Esophagus (tissue), 2 donors: Measurements from ENCODE around the gene SGCA. TPM values are rescaled to one million over a fixed set of nuclear protein-coding genes. Genes with fewer than 3 reads are reported as not detected.

ENCODE experiments used
- H3K27ac ChIP-seq, 2 donors: one replicate each; pipeline ENCODE4 v1.5.1; 2013; ENCODE audit warnings: low read depth in 2 of 2, mild to moderate bottlenecking in 2 of 2, inconsistent platforms in 1 of 2, low read length in 1 of 2, moderate library complexity in 1 of 2
- H3K27me3 ChIP-seq, 2 donors: one replicate each; pipeline ENCODE4 v1.6.1; 2013; ENCODE audit warnings: low read length in 2 of 2, control low read depth in 1 of 2, mild to moderate bottlenecking in 1 of 2; ENCODE audit not compliant: insufficient read depth in 2 of 2, control insufficient read depth in 1 of 2
- H3K36me3 ChIP-seq, 2 donors: one replicate each; pipeline ENCODE4 v1.6.1; 2013; ENCODE audit warnings: low read length in 1 of 2; ENCODE audit not compliant: control insufficient read depth in 2 of 2, insufficient read depth in 2 of 2
- H3K4me1 ChIP-seq, 2 donors: one replicate each; pipeline ENCODE4 v1.6.1; 2013; ENCODE audit warnings: low read length in 1 of 2; ENCODE audit not compliant: control insufficient read depth in 2 of 2, insufficient read depth in 2 of 2
- H3K4me3 ChIP-seq, 2 donors: one replicate each; pipeline ENCODE4 v1.5.1; 2013; ENCODE audit warnings: low read length in 2 of 2, mild to moderate bottlenecking in 2 of 2, low read depth in 1 of 2, moderate library complexity in 1 of 2
- H3K9me3 ChIP-seq, 2 donors: one replicate each; pipeline ENCODE4 v1.6.1; 2013; ENCODE audit warnings: mild to moderate bottlenecking in 2 of 2, low read depth in 1 of 2, low read length in 1 of 2, moderate library complexity in 1 of 2; ENCODE audit not compliant: control insufficient read depth in 2 of 2, insufficient read depth in 1 of 2
- WGBS, 2 donors: extraction: QIAGEN DNeasy Blood & Tissue Kit; methylation state at CpG; one replicate each; pipeline ENCODE4 v1.1.7; 2013; 5-methylcytosine and 5-hydroxymethylcytosine counted together
- polyA plus RNA-seq, 2 donors: library from polyadenylated mRNA; stranded (reverse); fragments of 200-250 nt; gene quantifications; one replicate each; pipeline ENCODE4 v1.2.3, GENCODE V29; 2013
- donor health status: healthy with polysubstance abuse.
- donor health status: Bipolar disorder and iron deficiency.

The SGCA gene
- polyA plus RNA-seq, 2 donors: 7.1 to 10.0 TPM

- Histone ChIP-seq H3K9me3 (no peaks in the 10 kb centered on the region), H3K4me1 (no peaks in the 10 kb centered on the region), H3K4me3 (no peak overlapping the region), H3K27me3 (no peaks in the 10 kb centered on the region), H3K27ac (no peak overlapping the region), H3K36me3 (peaks cover 11 to 51% of the 10 kb centered on the region in 2 donors)
- 69 to 71% methylated on average over 15 to 16 of the region's 16 CpGs for WGBS, 2 donors
These were observed 31.3 kb upstream of the SGCA start for GRCh38 chr17:50134206-50135110.

GRCh38 chr17:50135316-50136095 is 30.3 kb upstream of the SGCA start:
- 84% methylated on average over 16 of the region's 16 CpGs for WGBS, 2 donors
- Histone ChIP-seq H3K27me3 (no peaks in the 10 kb centered on the region), H3K9me3 (no peaks in the 10 kb centered on the region), H3K4me1 (no peaks in the 10 kb centered on the region), H3K4me3 (no peak overlapping the region), H3K27ac (no peak overlapping the region), H3K36me3 (peaks cover 13 to 59% of the 10 kb centered on the region in 2 donors)

- 90 to 93% methylated on average over 11 of the region's 11 CpGs for WGBS, 2 donors
- H3K4me3 ChIP-seq: no peak overlapping the region
- H3K36me3 ChIP-seq: peaks cover 18 to 65% of the 10 kb centered on the region in 2 donors
- H3K27me3 ChIP-seq: no peaks in the 10 kb centered on the region
- no peaks in the 10 kb centered on the region for H3K4me1 ChIP-seq
- no peaks in the 10 kb centered on the region for H3K9me3 ChIP-seq
- no peak overlapping the region for H3K27ac ChIP-seq
These were observed 29.6 kb upstream of the SGCA start for GRCh38 chr17:50136096-50136687.

DNA sequence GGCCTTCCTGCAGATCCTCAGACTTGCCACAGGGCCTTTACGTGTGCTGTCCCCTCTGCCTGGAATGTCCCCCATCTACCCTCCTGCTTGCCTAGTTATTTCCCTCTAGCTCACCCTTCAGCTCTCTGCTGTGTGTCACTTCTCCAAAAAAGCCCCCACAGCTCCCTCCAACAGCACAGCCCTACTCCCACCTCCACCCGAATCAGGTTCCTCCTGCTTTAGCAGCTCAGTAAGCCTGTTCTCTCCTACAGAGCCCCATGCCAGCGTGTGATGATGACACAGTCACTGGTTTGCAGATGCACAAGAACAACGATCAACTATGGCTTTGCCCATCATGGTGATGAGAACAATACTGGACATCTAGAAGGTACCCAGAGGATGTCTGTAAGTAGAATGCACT is 28.8 kb upstream of the SGCA start:
- H3K36me3 ChIP-seq: peaks cover 21 to 70% of the 10 kb centered on the region in 2 donors

GRCh38 chr17:50139185-50139783 is 26.5 kb upstream of the SGCA start:
- peaks cover 33 to 83% of the 10 kb centered on the region in 2 donors for H3K36me3 ChIP-seq
- H3K4me3 ChIP-seq: no peak overlapping the region
- peaks cover 0 to 6% of the 10 kb centered on the region in 2 donors for H3K4me1 ChIP-seq
- H3K27ac ChIP-seq: no peak overlapping the region
- no peaks in the 10 kb centered on the region for H3K27me3 ChIP-seq
- no peaks in the 10 kb centered on the region for H3K9me3 ChIP-seq
- 86 to 87% methylated on average over 15 of the region's 15 CpGs for WGBS, 2 donors

More for the DNA sequence above, 28.8 kb upstream of the SGCA start:
- H3K9me3 ChIP-seq: no peaks in the 10 kb centered on the region
- H3K27ac ChIP-seq: no peak overlapping the region
- H3K4me1 ChIP-seq: no peaks in the 10 kb centered on the region
- no peak overlapping the region for H3K4me3 ChIP-seq
- no peaks in the 10 kb centered on the region for H3K27me3 ChIP-seq
- WGBS, 2 donors: 88 to 95% methylated on average over 4 of the region's 4 CpGs

GRCh38 chr17:50139950-50140885 is 25.6 kb upstream of the SGCA start:
- peaks cover 36 to 84% of the 10 kb centered on the region in 2 donors for H3K36me3 ChIP-seq
- no peak overlapping the region for H3K4me3 ChIP-seq
- H3K9me3 ChIP-seq: no peaks in the 10 kb centered on the region
- H3K4me1 ChIP-seq: peaks cover 3 to 15% of the 10 kb centered on the region in 2 donors
- peak overlapping the region in 1 of 2 donors; percentile 20 for H3K27ac ChIP-seq
- WGBS, 2 donors: 42 to 47% methylated on average over 19 of the region's 19 CpGs
- no peaks in the 10 kb centered on the region for H3K27me3 ChIP-seq

DNA sequence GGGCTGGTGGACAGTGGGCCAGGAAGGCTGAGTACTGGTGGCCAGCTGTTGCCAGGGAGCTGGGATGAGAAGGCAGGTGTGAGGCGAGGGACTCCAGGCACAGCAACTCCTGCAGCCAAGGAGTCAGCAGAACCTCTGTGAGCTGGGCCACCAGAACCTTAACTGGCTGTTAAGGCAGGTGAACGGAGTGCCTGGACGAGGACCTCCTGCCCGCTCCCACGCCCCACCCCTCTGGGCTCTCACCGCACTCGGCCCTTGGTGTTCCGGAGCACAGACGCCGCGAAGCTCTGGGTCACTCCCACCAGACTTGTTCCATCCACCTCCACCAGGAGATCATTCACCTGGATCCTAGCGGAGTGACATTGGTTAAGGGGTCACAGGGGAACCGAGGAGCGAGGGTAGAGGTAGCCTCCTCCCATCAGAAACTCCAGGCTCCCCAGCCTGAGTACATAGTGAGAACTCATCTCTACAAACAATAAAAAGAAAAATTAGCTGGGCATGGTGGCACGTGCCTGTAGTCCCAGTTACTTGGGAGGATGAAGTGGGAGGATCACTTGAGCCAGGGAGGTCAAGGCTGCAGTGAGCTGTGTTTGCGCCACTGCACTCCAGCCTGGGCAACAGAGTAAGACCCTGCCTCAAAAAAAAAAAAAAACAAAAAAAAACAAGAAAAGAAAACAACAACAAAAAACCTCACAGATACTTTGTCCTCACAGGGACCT is 24.6 kb upstream of the SGCA start:
- Histone ChIP-seq H3K36me3 (peaks cover 36 to 77% of the 10 kb centered on the region in 2 donors), H3K4me1 (peaks cover 9 to 25% of the 10 kb centered on the region in 2 donors), H3K9me3 (no peaks in the 10 kb centered on the region), H3K4me3 (no peak overlapping the region), H3K27me3 (no peaks in the 10 kb centered on the region), H3K27ac (no peak overlapping the region)
- WGBS, 2 donors: 92% methylated on average over 16 of the region's 16 CpGs

- H3K4me3 ChIP-seq: no peak overlapping the region
- H3K36me3 ChIP-seq: peaks cover 36 to 73% of the 10 kb centered on the region in 2 donors
- H3K27ac ChIP-seq: no peak overlapping the region
- WGBS, 2 donors: 66 to 67% methylated on average over 8 of the region's 8 CpGs
- H3K27me3 ChIP-seq: no peaks in the 10 kb centered on the region
- no peaks in the 10 kb centered on the region for H3K9me3 ChIP-seq
- peaks cover 9 to 30% of the 10 kb centered on the region in 2 donors for H3K4me1 ChIP-seq
These were observed 24.1 kb upstream of the SGCA start for GRCh38 chr17:50141745-50142110.
